Non-pigmented ciliary epithelial cell (primary cell): ENCODE results near the gene EPDR1.

Experiments
- DNase-seq: peaks from one replicate; pipeline ENCODE4 v3.0.0-alpha.2; 2010; ENCODE audit warnings: low read depth

EPDR1 gene

GRCh38 chr7:37920305-37920848 lies at the start of gene EPDR1:
Gene EPDR1 (plus strand): TSS chr7:37920640. CDS start chr7:37920940, 300 bp downstream.
- DNase-seq: no peak

- DNase-seq: no peak
These were observed 38.4 kb upstream of the EPDR1 start for GRCh38 chr7:37882086-37882485.

GRCh38 chr7:37893359-37893758 lies 27.1 kb upstream of the EPDR1 start:
- DNase-seq: no peak

GRCh38 chr7:37894671-37895070 lies 25.8 kb upstream of the EPDR1 start:
- DNase-seq: no peak

GRCh38 chr7:37899712-37900247 lies 20.7 kb upstream of the EPDR1 start:
- DNase-seq: no peak

GRCh38 chr7:37901236-37901827 lies 19.1 kb upstream of the EPDR1 start:
- DNase-seq: no peak

- peak; percentile 50 for DNase-seq
These were observed 18.4 kb upstream of the EPDR1 start for GRCh38 chr7:37901890-37902524.

GRCh38 chr7:37908221-37908788 lies 12.1 kb upstream of the EPDR1 start:
- peak; percentile 80 for DNase-seq

- no peak for DNase-seq
These were observed 7.7 kb upstream of the EPDR1 start for GRCh38 chr7:37912756-37913155.

GRCh38 chr7:37915438-37915837 lies 5.0 kb upstream of the EPDR1 start:
- DNase-seq: no peak

GRCh38 chr7:37916017-37916672 lies 4.3 kb upstream of the EPDR1 start:
- no peak for DNase-seq

- no peak for DNase-seq
These were observed 3.5 kb upstream of the EPDR1 start, which contains the start of gene SFRP4 for GRCh38 chr7:37916673-37917660. Gene SFRP4 (minus strand): TSS chr7:37916817. CDS start chr7:37916537, 280 bp downstream.

GRCh38 chr7:37918526-37918925 lies 1.9 kb upstream of the EPDR1 start:
- DNase-seq: no peak

GRCh38 chr7:37920849-37921805 lies 687 bp downstream of the EPDR1 start:
- no peak for DNase-seq

GRCh38 chr7:37921876-37922275 lies 1.4 kb downstream of the EPDR1 start:
- no peak for DNase-seq

GRCh38 chr7:37923996-37924395 lies 3.6 kb downstream of the EPDR1 start:
- no peak for DNase-seq

GRCh38 chr7:37924491-37925041 lies 4.1 kb downstream of the EPDR1 start:
- DNase-seq: no peak

- DNase-seq: no peak
These were observed 5.2 kb downstream of the EPDR1 start for GRCh38 chr7:37925620-37926019.

GRCh38 chr7:37927773-37928444 lies 7.5 kb downstream of the EPDR1 start:
- DNase-seq: no peak
